ENCODE results near the gene BTD.

GRCh38 chr3:15576475-15576874, 25.1 kb upstream of the BTD start:
- TF ChIP-seq POLR2A (IDR thresholded peaks at IDR 0.05; ENCODE audit: low read length) (no peak), GATA1 (IDR thresholded peaks at IDR 0.05; ENCODE audit: low read depth, low read length) (no peak)

Measured in erythroblast (primary cell).